ENCODE results near the gene TTC13. TPM values are rescaled to one million over a fixed set of nuclear protein-coding genes. Genes with fewer than 3 reads are reported as not detected.

The TTC13 gene
- total RNA-seq, 1 donor from 2014 or later, result 15.5 TPM

GRCh38 chr1:230860617-230861384 is 117.9 kb downstream of the TTC13 start:
- no peak for DNase-seq (ENCODE audit: low spot score in 2 of 2, unreplicated experiment in 2 of 2)
- H3K27me3 Mint-ChIP-seq (ENCODE audit: low read depth), result no peaks in the 10 kb centered on the region
- H3K36me3 Mint-ChIP-seq, result peaks cover 19% of the 10 kb centered on the region
- no peak overlapping the region for H3K4me3 Mint-ChIP-seq
- peaks cover 3% of the 10 kb centered on the region for H3K9me3 Mint-ChIP-seq
- H3K27ac Mint-ChIP-seq, result peak overlapping the region; percentile 65
- TF ChIP-seq CTCF (IDR thresholded peaks at IDR 0.05; ENCODE audit: unreplicated experiment), result no peak
- peaks cover 79% of the 10 kb centered on the region for H3K4me1 Mint-ChIP-seq

DNA sequence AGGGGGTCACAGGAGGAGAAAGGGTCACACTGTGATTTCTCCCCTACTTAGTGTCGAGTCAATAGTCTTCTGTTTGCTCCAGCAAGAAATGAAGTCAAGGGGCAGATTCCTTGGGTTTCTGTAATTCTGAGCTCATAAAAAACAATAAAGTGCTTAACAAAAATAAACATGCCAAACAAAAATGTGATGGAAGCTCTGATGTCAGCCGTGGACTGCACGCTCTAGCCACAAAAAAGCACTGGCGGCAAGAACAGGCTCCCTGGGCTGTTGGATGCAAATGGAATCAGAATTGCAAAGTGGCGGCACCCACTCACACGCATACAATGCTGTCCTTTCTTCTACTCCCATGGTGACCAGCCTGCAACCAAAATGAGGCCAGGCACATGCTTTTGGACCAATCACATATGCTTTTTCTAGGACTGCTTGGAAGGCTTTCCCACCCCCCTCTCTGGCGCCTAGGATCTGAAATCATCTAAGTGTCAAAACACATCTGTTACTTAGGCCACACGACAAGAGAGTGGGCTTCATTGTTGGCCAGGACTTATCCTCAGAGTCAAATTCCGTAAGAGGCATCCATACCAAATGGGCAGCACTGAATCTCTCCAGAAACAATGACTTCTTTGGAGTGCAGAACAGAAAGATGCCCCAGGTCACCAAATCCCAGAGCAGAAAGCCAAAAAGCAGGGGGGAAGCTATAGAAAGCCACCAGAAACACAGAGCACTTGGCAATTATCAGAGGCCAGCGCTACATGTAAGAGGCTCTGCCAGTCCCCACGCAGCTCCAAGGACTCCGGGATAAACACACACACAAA is 119.5 kb downstream of the TTC13 start:
- Mint-ChIP-seq H3K4me3 (no peak overlapping the region), H3K4me1 (peaks cover 67% of the 10 kb centered on the region)

DNA sequence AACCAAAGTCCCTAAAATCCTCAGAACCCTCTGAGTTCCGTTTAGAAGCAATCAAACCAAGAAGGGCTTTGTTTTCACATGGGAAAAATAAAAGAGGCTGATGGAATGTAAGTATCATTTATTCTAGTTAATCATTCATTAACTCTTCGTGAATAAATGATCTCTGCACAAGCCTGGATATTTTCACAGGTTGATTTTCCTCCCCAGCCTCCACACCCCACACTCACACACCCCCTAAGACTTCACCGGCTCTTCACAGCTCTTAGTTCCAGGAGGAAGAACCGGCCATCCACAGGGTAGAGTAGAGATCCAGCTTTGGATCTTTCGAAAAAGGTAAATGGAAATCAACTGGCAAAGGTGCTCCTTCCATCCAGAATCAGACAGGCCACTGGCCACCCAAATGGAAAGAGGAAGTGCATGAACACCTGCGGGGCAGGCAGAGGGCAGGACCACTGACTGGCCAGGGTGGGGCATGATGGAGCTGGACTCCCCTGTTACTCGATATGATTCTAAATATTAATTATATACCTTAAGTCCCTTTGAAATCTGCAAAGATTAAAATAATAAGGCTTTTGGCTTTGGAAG is 120.3 kb downstream of the TTC13 start:
- Mint-ChIP-seq H3K27me3 (ENCODE audit: low read depth) (no peaks in the 10 kb centered on the region), H3K36me3 (peaks cover 42% of the 10 kb centered on the region), H3K27ac (peak overlapping the region; percentile 90), H3K4me1 (peaks cover 63% of the 10 kb centered on the region), H3K4me3 (no peak overlapping the region), H3K9me3 (peaks cover 3% of the 10 kb centered on the region)
- TF ChIP-seq CTCF (IDR thresholded peaks at IDR 0.05; ENCODE audit: unreplicated experiment), result no peak
- DNase-seq (ENCODE audit: low spot score in 2 of 2, unreplicated experiment in 2 of 2), result no peak

More for the DNA sequence above, 119.5 kb downstream of the TTC13 start:
- H3K27me3 Mint-ChIP-seq (ENCODE audit: low read depth), result no peaks in the 10 kb centered on the region
- TF ChIP-seq CTCF (IDR thresholded peaks at IDR 0.05; ENCODE audit: unreplicated experiment), result no peak
- H3K9me3 Mint-ChIP-seq, result peaks cover 3% of the 10 kb centered on the region
- no peak for DNase-seq (ENCODE audit: low spot score in 2 of 2, unreplicated experiment in 2 of 2)
- H3K27ac Mint-ChIP-seq, result peak overlapping the region; percentile 90
- H3K36me3 Mint-ChIP-seq, result peaks cover 34% of the 10 kb centered on the region

DNA sequence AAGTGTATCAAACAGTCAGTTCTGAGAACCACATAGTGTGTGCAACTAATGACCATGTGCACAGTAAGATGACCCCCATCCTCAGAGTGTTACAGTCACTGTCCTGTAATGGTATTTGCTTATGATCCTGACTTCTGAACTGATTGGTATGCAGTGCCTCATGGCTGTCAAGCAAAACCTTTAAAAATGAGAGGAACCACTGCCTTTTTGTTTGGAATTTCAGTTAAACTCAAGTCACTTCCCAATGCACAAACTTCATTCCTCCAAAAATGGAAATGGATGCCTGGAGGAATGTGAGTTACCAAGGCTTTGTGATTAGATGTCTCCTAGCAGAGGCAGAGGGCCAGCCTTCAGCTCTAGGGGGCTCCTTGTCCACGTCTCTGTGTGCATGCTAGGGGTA is 120.8 kb downstream of the TTC13 start:
- Mint-ChIP-seq H3K9me3 (peaks cover 5% of the 10 kb centered on the region), H3K4me3 (no peak overlapping the region), H3K27ac (peak overlapping the region; percentile 90), H3K4me1 (peaks cover 59% of the 10 kb centered on the region), H3K36me3 (peaks cover 47% of the 10 kb centered on the region), H3K27me3 (ENCODE audit: low read depth) (no peaks in the 10 kb centered on the region)
- TF ChIP-seq CTCF (IDR thresholded peaks at IDR 0.05; ENCODE audit: unreplicated experiment), result no peak
- no peak for DNase-seq (ENCODE audit: low spot score in 2 of 2, unreplicated experiment in 2 of 2)

DNA sequence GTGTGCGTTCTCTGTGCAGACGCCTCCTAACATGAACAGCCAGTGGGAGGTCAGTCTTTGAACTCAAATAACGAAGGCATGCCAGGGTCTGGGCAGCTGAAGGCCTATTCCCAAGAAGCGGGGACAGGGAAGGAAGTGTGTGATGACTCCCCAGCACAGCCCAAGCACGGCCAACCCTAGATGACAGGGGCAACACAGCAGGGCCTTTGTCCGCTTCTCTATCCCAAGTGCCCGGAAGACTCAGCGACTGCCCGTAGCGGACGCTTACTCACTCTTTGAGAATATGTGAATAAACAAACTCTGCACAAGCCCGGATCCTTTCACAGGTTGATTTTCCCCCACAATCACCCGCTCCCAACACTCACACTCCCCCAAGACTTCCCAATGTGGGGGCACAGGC is 121.6 kb downstream of the TTC13 start:
- Mint-ChIP-seq H3K4me1 (peaks cover 56% of the 10 kb centered on the region), H3K27me3 (ENCODE audit: low read depth) (no peaks in the 10 kb centered on the region), H3K4me3 (no peak overlapping the region), H3K9me3 (peaks cover 7% of the 10 kb centered on the region), H3K36me3 (peaks cover 53% of the 10 kb centered on the region), H3K27ac (peak overlapping the region; percentile 89)
- no peak for TF ChIP-seq CTCF (IDR thresholded peaks at IDR 0.05; ENCODE audit: unreplicated experiment)
- no peak for DNase-seq (ENCODE audit: low spot score in 2 of 2, unreplicated experiment in 2 of 2)

Other genes with a start within 250 kb of the TTC13 start
- 0.44 to 0.78 TPM (median 0.77 TPM) in 3 replicates for gene CAPN9, start 231.5 kb downstream of the TTC13 start, total RNA-seq
- gene C1orf198, start 110.3 kb downstream of the TTC13 start, total RNA-seq, result 143 to 151 TPM (median 149 TPM) in 3 replicates
- 10.2 to 11.0 TPM (median 10.6 TPM) in 3 replicates for gene ARV1, start 233 bp upstream of the TTC13 start, total RNA-seq
- gene FAM89A, start 61.4 kb upstream of the TTC13 start, total RNA-seq, result 11.8 to 14.6 TPM (median 14.2 TPM) in 3 replicates
- gene TRIM67, start 183.2 kb upstream of the TTC13 start, total RNA-seq, result 0.04 to 0.09 TPM (median 0.07 TPM) in 3 replicates

Measured in mesothelial cell of epicardium (in vitro differentiated cells).